Endothelial cell of umbilical vein (primary cell): ENCODE results near the gene RPL3. TPM values are rescaled to one million over a fixed set of nuclear protein-coding genes. Genes with fewer than 3 reads are reported as not detected.

Source experiments
- BruUV-seq: library from RNA; stranded (reverse); fragments of 400-500 nt; replicated peaks from 2 replicates; lab custom pipeline; 2021; lab: Mats Ljungman, UMichigan
- CTCF ChIA-PET: fragments of 300-600, 350-600 bp; sonication (Branson Sonifier 250); formaldehyde crosslinking; loops from one replicate; lab custom pipeline; 2021; ENCODE audit warnings: antibody characterized with exemption, inconsistent platforms; lab: Charles Lee
- POLR2A ChIA-PET: fragments of 300-600, 350-600 bp; sonication (Branson Sonifier 250); formaldehyde crosslinking; loops from one replicate; lab custom pipeline; 2021; ENCODE audit warnings: antibody characterized with exemption, inconsistent platforms; lab: Charles Lee
- DNase-seq: peaks from one replicate; pipeline ENCODE4 v3.0.0-alpha.2; 2011; ENCODE audit warnings: low read depth, low spot score
- FAIRE-seq: peaks from 2 replicates; lab custom pipeline; 2011; peaks lifted over from hg19 to GRCh38; lab: Jason Lieb, UNC
- H2AFZ ChIP-seq: 2 replicates; pipeline ENCODE4 v1.6.0; 2012; ENCODE audit warnings: low read depth, low read length, control low read depth, inconsistent platforms
- H3K27ac ChIP-seq: 2 replicates; pipeline ENCODE4 v1.5.1; 2011; ENCODE audit warnings: low read depth, mild to moderate bottlenecking, control low read depth, low read length, moderate library complexity; ENCODE audit not compliant: insufficient read depth
- H3K27me3 ChIP-seq, 2 experiments: 2 replicates each; pipeline versions ENCODE4 v1.6.0 to v1.6.1; 2011; ENCODE audit warnings: low read length in 2 of 2, mixed read lengths in 1 of 2; ENCODE audit not compliant: control insufficient read depth in 2 of 2, insufficient read depth in 2 of 2
- H3K36me3 ChIP-seq, 2 experiments: 2 replicates in 1 of 2; 3 replicates in 1 of 2; pipeline ENCODE4 v1.5.1; 2011; ENCODE audit warnings: low read length in 2 of 2, mild to moderate bottlenecking in 1 of 2, moderate library complexity in 1 of 2; ENCODE audit not compliant: control insufficient read depth in 2 of 2, insufficient read depth in 2 of 2; ENCODE audit errors: extremely low read depth in 1 of 2
- H3K4me1 ChIP-seq: 3 replicates; pipeline ENCODE4 v1.5.1; 2011; ENCODE audit warnings: mild to moderate bottlenecking, low read length; ENCODE audit not compliant: control insufficient read depth, insufficient read depth; ENCODE audit errors: extremely low read depth
- H3K4me2 ChIP-seq: 2 replicates; pipeline ENCODE4 v1.6.1; 2011; ENCODE audit warnings: low read length, control low read depth, mixed read lengths; ENCODE audit not compliant: insufficient read depth
- H3K4me3 ChIP-seq, 3 experiments: fragments of 200-600 bp in 1 of 3; sonication (generic), shearing (Covaris generic) in 1 of 3; replicated peaks in 1 of 3; 2 replicates each; pipeline ENCODE4 v1.5.1; 2011 to 2016; ENCODE audit warnings: control low read depth in 3 of 3, low read length in 3 of 3, mild to moderate bottlenecking in 2 of 3, inconsistent platforms in 1 of 3, low read depth in 1 of 3, moderate library complexity in 1 of 3; ENCODE audit not compliant: insufficient read depth in 1 of 3
- H3K79me2 ChIP-seq: 2 replicates; pipeline ENCODE4 v1.6.0; 2012; ENCODE audit warnings: low read length, inconsistent platforms; ENCODE audit not compliant: control insufficient read depth, insufficient read depth
- H3K9ac ChIP-seq: replicated peaks from 2 replicates; pipeline ENCODE3; 2011; ENCODE audit warnings: low read length, control low read depth; ENCODE audit not compliant: insufficient read depth; ENCODE audit errors: extremely low read depth
- H3K9me1 ChIP-seq: replicated peaks from 3 replicates; pipeline ENCODE4 v1.6.0; 2011; ENCODE audit warnings: mild to moderate bottlenecking, low read length; ENCODE audit not compliant: control insufficient read depth, insufficient read depth; ENCODE audit errors: extremely low read depth
- H3K9me3 ChIP-seq: replicated peaks from 2 replicates; pipeline ENCODE4 v1.5.1; 2012; ENCODE audit warnings: low read length, inconsistent platforms; ENCODE audit not compliant: control insufficient read depth, insufficient read depth
- H4K20me1 ChIP-seq: replicated peaks from 2 replicates; pipeline ENCODE3; 2011; ENCODE audit warnings: mild to moderate bottlenecking, low read length; ENCODE audit not compliant: control insufficient read depth, insufficient read depth; ENCODE audit errors: extremely low read depth
- EZH2 ChIP-seq: IDR thresholded peaks from 2 replicates; pipeline ENCODE4 v1.6.1; 2012; ENCODE audit warnings: borderline replicate concordance, low read depth, mild to moderate bottlenecking, moderate library complexity, low read length, inconsistent platforms; ENCODE audit not compliant: severe bottlenecking
- FOS ChIP-seq: IDR thresholded peaks from 2 replicates; pipeline ENCODE4 v1.6.1; 2011; ENCODE audit warnings: mild to moderate bottlenecking, low read length, moderate library complexity, borderline replicate concordance; ENCODE audit not compliant: insufficient read depth
- GATA2 ChIP-seq: IDR thresholded peaks from 2 replicates; pipeline ENCODE4 v1.7.0; 2011; ENCODE audit warnings: low read depth, mild to moderate bottlenecking, moderate library complexity, mixed read lengths, low read length; ENCODE audit not compliant: insufficient read length, insufficient read depth
- JUN ChIP-seq: IDR thresholded peaks from 2 replicates; pipeline ENCODE4 v1.6.1; 2011; ENCODE audit warnings: borderline replicate concordance, low read depth; ENCODE audit not compliant: insufficient read length, insufficient read depth
- MYC ChIP-seq: IDR thresholded peaks from one replicate; pipeline ENCODE4 v1.6.1; 2011; ENCODE audit warnings: mild to moderate bottlenecking, low read depth, low read length
- POLR2A ChIP-seq: IDR thresholded peaks from 2 replicates; pipeline ENCODE4 v1.6.1; 2012; ENCODE audit warnings: low read depth, mild to moderate bottlenecking, control low read depth, low read length
- POLR2AphosphoS5 ChIP-seq: IDR thresholded peaks from 2 replicates; pipeline ENCODE4 v1.6.1; 2012; ENCODE audit warnings: low read depth, mild to moderate bottlenecking, control low read depth, low read length, moderate library complexity; ENCODE audit not compliant: insufficient read depth
- dilution Hi-C: fragments of 300-500 bp; cut with MboI; formaldehyde crosslinking; loops from one replicate; pipeline ENCODE4 v1.15.0; 2019; ENCODE audit warnings: low sequenced_read_pairs; ENCODE audit not compliant: extremely low pct_ligation_motif_present
- intact Hi-C: fragments of 100-400 bp; cut with micrococcal nuclease; formaldehyde crosslinking; loops from one replicate; pipeline ENCODE4 v1.10.0; 2022
- polyA plus RNA-seq, 4 experiments: library from polyadenylated mRNA; depleted of rRNA in 3 of 4; stranded (reverse) in 3 of 4; unstranded in 1 of 4; fragments of >200 nt; gene quantifications; 2 replicates each; pipeline versions ENCODE4 v1.2.1 to v1.2.3, GENCODE V29; 2011 to 2012; ENCODE audit warnings: missing spikeins in 1 of 4
- total RNA-seq: library from RNA; stranded (reverse); gene quantifications from 2 replicates; pipeline ENCODE4 v1.2.3, GENCODE V29; 2021
- TF ChIP-seq, protein P1 (sequence below): IDR thresholded peaks from 2 replicates; pipeline ENCODE4 v1.6.1; 2011; ENCODE audit not compliant: insufficient read depth, insufficient read length
- TF ChIP-seq, protein P2 (sequence below), 2 donors: IDR thresholded peaks; 1 replicate in 1 of 2; 2 replicates in 1 of 2; pipeline ENCODE4 v1.5.1; 2011; ENCODE audit warnings: low read length in 2 of 2, mild to moderate bottlenecking in 2 of 2, moderate library complexity in 2 of 2, control low read depth in 1 of 2, inconsistent platforms in 1 of 2, low read depth in 1 of 2; ENCODE audit not compliant: insufficient read depth in 1 of 2; ENCODE audit errors: extremely low read depth in 1 of 2

Gene RPL3
- total and polyA plus RNA-seq, 2 donors (not counting 3 experiments of a cell fraction or from before 2014, with no cell fraction given): 1,954 to 4,065 TPM

DNA sequence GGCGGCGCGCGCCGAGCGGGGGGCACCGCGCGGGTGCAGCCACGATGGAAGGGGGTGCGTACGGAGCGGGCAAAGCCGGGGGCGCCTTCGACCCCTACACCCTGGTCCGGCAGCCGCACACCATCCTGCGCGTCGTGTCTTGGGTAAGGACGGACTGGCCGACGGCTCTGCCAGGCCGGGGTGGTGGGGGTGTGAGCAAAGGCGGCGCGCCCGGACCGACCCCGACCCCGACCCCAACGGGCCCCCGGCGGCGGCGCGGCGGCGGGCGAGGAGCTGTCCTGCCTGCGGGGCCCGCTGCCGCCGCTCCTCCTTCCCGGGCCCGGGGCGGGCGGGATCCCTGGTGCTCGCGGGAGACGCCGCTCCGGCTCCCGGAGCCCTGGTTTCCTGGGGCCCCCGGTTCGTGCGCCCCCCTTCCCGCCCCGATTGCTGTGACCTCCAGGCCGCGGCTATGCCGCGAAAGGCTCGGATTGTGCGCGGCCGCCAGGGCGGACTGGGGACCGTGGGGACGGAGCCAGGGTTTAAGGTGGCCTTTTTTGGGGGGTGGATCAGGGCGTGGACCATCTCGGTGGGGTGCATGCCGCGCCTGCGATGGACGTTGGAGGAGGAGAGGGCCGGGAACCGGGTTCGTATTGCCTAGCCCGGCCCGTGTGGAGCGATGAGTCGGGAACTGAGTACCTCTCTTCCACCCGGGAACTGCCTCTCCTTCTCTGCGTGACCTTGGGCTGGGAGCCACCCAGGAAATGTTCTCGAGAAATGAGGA, 30.7 kb upstream of the RPL3 start, which contains the start of gene SYNGR1:
Gene SYNGR1, plus strand, starts transcription at position 25 of the 760 bp plus-strand sequence. Its CDS starts 20 bp downstream, at position 45.
- Histone ChIP-seq H3K9ac (peak within 1 kb of the TSS; percentile 27), H3K27me3 (peaks cover 0 to 2% of the 10 kb centered on the region in 2 experiments), H3K36me3 (no peaks in the 10 kb centered on the region), H4K20me1 (no peaks in the 10 kb centered on the region), H3K4me3 (peak within 1 kb of the TSS; percentile 58 to 61 (median 60)), H3K4me1 (peaks cover 4% of the 10 kb centered on the region), H3K9me1 (no peaks in the 10 kb centered on the region), H3K27ac (no peak within 1 kb of the TSS), H3K4me2 (peak within 1 kb of the TSS; percentile 84), H2AFZ (peak within 1 kb of the TSS; percentile 98), H3K79me2 (no peaks in the 10 kb centered on the region), H3K9me3 (no peaks in the 10 kb centered on the region)
- FAIRE-seq: no peak
- intact Hi-C loops: loop anchor here (5.0 to 10.0 kb wide), 2 partner anchors 47 to 145 kb away; partner anchors contain the start of gene TAB1
- dilution Hi-C loops: no loop called here
- BruUV-seq: no TSS peak
- TF ChIP-seq EZH2 (peak; percentile 47), FOS (no peak), JUN (no peak), GATA2 (no peak), MYC (no peak), POLR2A (no peak), POLR2AphosphoS5 (no peak)
- TF ChIP-seq, protein P1, sequence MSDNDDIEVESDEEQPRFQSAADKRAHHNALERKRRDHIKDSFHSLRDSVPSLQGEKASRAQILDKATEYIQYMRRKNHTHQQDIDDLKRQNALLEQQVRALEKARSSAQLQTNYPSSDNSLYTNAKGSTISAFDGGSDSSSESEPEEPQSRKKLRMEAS: no peak
- TF ChIP-seq, protein P2, sequence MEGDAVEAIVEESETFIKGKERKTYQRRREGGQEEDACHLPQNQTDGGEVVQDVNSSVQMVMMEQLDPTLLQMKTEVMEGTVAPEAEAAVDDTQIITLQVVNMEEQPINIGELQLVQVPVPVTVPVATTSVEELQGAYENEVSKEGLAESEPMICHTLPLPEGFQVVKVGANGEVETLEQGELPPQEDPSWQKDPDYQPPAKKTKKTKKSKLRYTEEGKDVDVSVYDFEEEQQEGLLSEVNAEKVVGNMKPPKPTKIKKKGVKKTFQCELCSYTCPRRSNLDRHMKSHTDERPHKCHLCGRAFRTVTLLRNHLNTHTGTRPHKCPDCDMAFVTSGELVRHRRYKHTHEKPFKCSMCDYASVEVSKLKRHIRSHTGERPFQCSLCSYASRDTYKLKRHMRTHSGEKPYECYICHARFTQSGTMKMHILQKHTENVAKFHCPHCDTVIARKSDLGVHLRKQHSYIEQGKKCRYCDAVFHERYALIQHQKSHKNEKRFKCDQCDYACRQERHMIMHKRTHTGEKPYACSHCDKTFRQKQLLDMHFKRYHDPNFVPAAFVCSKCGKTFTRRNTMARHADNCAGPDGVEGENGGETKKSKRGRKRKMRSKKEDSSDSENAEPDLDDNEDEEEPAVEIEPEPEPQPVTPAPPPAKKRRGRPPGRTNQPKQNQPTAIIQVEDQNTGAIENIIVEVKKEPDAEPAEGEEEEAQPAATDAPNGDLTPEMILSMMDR (IDR thresholded peaks at IDR 0.05; ENCODE audit: extremely low read depth in 1 of 2, insufficient read depth in 1 of 2, low read depth in 1 of 2, low read length in 2 of 2): peak in 1 of 2 donors; percentile 7
- ChIA-PET CTCF (interaction anchor here (1.2 to 1.6 kb wide), 3 partner anchors 17 to 30 kb away, joined by 3 to 4 read pairs (median 3); no protein-coding TSS in a partner anchor), POLR2A (interaction anchor here (0.8 kb wide), 1 partner anchor 225 kb away, joined by 3 read pairs; no protein-coding TSS in a partner anchor)
- no peak for DNase-seq
